AG09319 (cell line): Measurements from ENCODE around the gene CACNA2D1.

Experiments used
- DNase-seq: peaks from one replicate; pipeline ENCODE4 v3.0.0-alpha.2; 2010; ENCODE audit warnings: low read depth; ENCODE audit errors: extremely low read depth
- TF ChIP-seq, protein P1 (sequence below): IDR thresholded peaks from 2 replicates; pipeline ENCODE4 v1.5.1; 2011; ENCODE audit warnings: low read depth, mild to moderate bottlenecking, inconsistent platforms, low read length, moderate library complexity

The CACNA2D1 gene

DNA sequence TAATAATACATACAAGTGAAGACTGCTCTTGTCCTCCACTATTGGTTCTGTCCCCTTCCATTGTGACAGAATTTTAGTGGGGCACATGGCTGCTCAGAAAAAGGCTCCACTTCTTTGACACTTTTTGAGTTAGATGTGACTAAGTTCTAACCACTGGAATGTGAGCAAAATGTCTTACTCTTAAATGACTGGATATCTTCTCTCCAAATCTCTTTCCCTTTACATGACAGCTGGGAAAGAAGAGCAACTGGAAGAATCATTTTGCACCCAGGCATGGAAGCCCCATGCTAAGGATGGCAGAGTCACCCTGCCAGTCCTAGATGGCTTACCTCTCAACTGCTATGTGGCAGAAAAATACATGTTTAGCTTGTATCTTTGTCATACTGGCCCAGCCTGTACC lies 97.7 kb downstream of the CACNA2D1 start:
- DNase-seq: no peak
- TF ChIP-seq, protein P1, sequence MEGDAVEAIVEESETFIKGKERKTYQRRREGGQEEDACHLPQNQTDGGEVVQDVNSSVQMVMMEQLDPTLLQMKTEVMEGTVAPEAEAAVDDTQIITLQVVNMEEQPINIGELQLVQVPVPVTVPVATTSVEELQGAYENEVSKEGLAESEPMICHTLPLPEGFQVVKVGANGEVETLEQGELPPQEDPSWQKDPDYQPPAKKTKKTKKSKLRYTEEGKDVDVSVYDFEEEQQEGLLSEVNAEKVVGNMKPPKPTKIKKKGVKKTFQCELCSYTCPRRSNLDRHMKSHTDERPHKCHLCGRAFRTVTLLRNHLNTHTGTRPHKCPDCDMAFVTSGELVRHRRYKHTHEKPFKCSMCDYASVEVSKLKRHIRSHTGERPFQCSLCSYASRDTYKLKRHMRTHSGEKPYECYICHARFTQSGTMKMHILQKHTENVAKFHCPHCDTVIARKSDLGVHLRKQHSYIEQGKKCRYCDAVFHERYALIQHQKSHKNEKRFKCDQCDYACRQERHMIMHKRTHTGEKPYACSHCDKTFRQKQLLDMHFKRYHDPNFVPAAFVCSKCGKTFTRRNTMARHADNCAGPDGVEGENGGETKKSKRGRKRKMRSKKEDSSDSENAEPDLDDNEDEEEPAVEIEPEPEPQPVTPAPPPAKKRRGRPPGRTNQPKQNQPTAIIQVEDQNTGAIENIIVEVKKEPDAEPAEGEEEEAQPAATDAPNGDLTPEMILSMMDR: no peak

DNA sequence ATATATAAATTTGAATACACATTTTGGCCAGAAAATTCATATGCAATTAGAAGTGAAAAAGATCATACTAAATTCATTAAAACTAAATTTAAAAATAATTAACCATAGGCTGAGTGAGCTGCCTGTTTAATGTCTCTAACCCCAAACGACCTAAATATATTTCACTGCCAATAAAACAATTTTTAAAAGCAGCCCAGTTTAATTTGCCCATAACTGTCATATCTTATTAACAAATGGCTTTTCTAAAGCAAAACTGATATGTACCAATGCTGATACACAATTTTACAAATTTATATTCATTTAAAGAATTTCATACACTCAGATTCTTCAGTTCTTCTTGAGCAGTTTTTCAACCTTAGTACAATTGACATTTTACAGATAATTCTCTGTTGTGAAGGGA lies 99.9 kb downstream of the CACNA2D1 start:
- TF ChIP-seq, protein P1: no peak
- DNase-seq: no peak

DNA sequence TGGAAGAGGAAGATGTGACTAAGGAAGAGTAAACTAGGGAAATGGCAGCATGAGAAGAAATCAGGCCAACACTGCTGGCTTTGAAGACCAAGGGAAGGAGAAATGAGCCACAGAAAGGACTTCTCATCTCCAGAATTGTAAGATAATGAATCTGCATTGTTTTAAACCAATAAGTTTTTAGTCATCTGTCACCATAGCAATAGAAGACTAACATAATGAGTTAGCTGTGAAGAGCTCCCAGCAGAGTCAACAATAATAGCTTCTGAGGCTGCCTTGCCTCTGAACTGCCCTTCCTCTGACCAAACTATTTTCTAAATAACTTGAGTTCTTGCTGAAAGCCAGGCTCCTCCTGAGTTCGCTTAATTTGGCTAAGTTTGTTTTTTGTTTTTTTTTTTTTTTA lies 103.6 kb downstream of the CACNA2D1 start:
- TF ChIP-seq, protein P1: no peak
- no peak for DNase-seq

DNA sequence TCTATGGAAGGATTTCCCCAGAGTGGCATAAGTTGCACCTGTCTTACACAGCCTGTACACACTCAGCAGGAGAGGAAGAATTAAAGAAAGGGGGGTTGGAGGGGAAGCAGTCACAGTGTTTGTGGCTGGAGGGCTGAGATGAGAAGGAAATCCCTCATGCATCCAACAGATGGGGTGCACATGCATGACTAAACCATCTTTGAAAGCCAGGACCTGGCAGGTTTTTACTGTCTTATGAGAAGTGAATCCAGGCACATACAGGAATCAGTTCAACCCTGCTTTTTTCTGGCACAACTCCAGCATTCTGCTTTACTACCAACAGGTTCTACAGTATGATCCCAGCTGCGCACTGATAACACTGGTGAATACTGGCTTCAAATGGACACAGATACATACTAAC lies 107.7 kb downstream of the CACNA2D1 start:
- DNase-seq: no peak
- TF ChIP-seq, protein P1: no peak

DNA sequence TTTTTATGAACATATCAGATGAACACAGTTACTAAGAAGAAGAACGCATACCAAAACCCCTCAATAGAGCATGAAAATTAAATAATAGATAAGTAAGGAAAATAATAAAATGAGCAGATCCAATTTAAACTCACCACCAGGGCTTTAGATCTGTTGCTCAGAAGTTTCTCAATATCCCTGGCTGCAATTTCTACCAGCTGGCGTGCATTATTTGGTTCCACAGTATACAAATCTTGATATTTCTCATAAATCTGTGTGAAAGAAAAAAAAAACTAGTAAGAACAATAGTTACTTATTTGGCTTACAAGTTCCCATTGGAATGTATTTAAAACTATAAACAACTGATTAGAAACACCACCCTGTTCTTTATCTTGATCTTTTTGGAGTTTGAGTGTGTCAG lies 108.6 kb downstream of the CACNA2D1 start:
- TF ChIP-seq, protein P1: no peak
- DNase-seq: no peak

DNA sequence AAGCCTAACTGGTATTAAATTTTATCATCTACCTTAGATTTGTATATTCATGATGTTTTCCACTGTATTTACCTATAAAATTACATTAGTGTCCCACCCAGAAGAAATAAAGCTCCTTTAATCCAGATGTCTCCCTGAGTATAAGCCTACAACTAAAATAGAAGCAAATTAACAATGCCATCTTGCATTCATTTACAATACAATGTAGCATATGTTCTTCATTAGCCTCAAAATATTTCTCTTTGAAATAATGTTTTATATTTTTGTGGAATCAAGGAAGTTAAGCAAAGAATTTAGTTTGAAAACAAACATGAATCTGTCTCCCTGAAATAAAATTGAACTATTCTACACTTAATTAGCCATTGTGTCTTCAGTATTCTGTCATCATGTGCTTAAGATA lies 112.3 kb downstream of the CACNA2D1 start:
- DNase-seq: no peak
- TF ChIP-seq, protein P1: no peak

DNA sequence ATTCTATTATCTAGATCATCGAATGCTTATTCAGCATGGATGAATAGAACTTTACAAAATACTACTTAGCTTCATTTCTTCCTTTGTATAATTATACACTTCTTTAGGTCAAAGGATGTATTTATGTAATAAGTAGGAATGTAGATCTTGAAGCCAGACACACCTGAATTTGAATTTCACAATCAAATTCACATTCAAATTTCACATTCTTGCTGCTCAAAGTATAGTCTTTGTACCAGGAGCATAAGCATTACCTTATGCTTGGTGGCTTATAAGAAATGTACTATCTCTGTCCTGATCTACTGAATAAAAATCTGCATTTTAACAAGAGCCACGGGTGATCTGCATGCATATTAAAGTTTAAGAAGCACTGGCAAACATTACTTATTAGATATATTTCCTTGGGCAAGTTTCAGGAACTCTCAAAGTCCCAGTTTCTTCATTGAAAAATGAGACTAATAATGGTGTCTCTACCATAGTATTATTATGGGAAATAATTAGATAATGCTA lies 112.8 kb downstream of the CACNA2D1 start:
- DNase-seq: no peak
- TF ChIP-seq, protein P1: no peak
